NCI-H2107 (cell line): ENCODE results near the gene CELF5.

Experiments used
- DNase-seq: peaks from one replicate; lab custom pipeline; 2025; lab: John Stamatoyannopoulos, UW

CELF5 gene

GRCh38 chr19:3344608-3345598 is 120.4 kb downstream of the CELF5 start:
- DNase-seq: no peak

GRCh38 chr19:3345850-3346460 is 121.5 kb downstream of the CELF5 start:
- no peak for DNase-seq
